ENCODE data around the gene TRIM2. TPM values are rescaled to one million over a fixed set of nuclear protein-coding genes. Genes with fewer than 3 reads are reported as not detected.

TRIM2 gene
- total RNA-seq, 4 donors from 2014 or later, result 10.9 to 45.4 (median 29.2) TPM

DNA sequence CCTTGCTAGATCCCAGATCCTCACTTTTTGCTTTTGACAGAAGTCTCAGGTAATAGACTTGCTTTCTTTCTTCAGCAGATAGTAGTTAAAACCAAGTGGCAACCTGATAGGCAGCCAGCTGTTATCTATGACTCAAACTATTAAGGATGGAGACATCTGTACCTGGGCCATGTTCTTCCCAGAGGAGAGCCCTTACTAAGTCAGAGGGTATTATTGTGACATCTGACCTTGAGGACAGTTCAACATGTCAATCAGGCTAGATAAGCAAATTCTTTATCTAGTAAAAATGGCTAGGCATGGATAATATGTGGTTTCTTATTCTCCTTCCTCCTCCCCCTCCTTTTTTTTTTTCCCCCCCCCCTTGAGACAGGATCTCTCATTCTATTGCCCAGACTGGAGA, 39.2 kb downstream of the TRIM2 start:
- H3K4me3 ChIP-seq (ENCODE audit: low read depth, poor library complexity, severe bottlenecking), result no peak overlapping the region
- intact Hi-C loops (cut with DNase I; ENCODE audit: low total_unique reads), result no loop called here
- TF ChIP-seq POLR2A (IDR thresholded peaks at IDR 0.05) (no peak), CTCF (IDR thresholded peaks at IDR 0.05) (no peak)
- DNase-seq (ENCODE audit: low spot score in 2 of 2), result no peak

DNA sequence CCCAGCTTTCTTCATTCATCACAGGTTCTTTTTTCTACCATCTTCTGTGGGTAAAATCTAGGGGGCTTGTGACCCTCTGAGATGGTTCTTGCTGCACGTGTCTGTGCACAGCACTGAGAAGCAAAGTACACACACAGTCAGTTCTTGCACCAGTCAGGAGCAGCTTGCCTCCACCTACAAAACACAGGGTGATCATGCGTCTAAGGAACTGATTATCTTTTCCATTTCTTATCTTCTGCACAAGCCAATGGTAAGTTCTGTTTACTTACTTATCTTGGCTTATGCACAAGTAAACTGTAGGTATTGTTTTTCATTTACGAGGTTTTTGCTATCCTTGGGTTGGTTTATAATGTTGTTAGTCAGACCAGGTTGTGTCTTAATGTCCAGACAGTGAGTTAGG, 40.7 kb downstream of the TRIM2 start:
- TF ChIP-seq POLR2A (IDR thresholded peaks at IDR 0.05) (no peak), CTCF (IDR thresholded peaks at IDR 0.05) (no peak)
- 88 to 94% methylated on average over 3 of the region's 3 CpGs for WGBS, 2 donors
- no peak overlapping the region for H3K4me3 ChIP-seq (ENCODE audit: low read depth, poor library complexity, severe bottlenecking)
- intact Hi-C loops (cut with DNase I; ENCODE audit: low total_unique reads), result no loop called here
- no peak for DNase-seq (ENCODE audit: low spot score in 2 of 2)

DNA sequence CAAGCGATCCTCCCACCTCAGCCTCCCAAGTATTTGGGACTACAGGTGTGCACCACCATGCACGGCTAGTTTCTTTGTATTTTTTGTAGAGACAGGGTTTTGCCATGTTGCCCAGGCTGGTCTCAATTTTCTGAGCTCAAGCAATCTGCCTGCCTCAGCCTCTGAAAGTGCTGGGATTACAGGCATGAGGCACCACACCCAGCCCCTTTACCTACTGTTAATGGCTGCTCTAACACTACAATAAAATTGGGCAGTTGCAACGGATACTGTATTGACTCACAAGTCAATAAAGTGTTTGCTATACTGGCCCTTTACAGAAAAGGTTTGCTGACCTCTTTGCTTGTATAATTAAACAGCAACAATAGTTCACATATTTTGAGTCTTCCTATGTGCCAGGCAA, 41.5 kb downstream of the TRIM2 start:
- no peak overlapping the region for H3K4me3 ChIP-seq (ENCODE audit: low read depth, poor library complexity, severe bottlenecking)
- TF ChIP-seq CTCF (IDR thresholded peaks at IDR 0.05), result no peak
- peak in 1 of 2 donors; percentile 42 for DNase-seq (ENCODE audit: low spot score in 2 of 2)
- intact Hi-C loops (cut with DNase I; ENCODE audit: low total_unique reads), result no loop called here
- WGBS, 2 donors, result 90 to 98% methylated on average over 3 of the region's 3 CpGs

GRCh38 chr4:153246446-153247115, 42.3 kb downstream of the TRIM2 start:
- intact Hi-C loops (cut with DNase I; ENCODE audit: low total_unique reads), result no loop called here
- DNase-seq (ENCODE audit: low spot score in 2 of 2), result peak in 1 of 2 donors; percentile 74
- H3K4me3 ChIP-seq (ENCODE audit: low read depth, poor library complexity, severe bottlenecking), result no peak overlapping the region
- TF ChIP-seq POLR2A (IDR thresholded peaks at IDR 0.05), result no peak
- no peak for TF ChIP-seq CTCF (IDR thresholded peaks at IDR 0.05)
- 73 to 74% methylated on average over 7 of the region's 7 CpGs for WGBS, 2 donors

DNA sequence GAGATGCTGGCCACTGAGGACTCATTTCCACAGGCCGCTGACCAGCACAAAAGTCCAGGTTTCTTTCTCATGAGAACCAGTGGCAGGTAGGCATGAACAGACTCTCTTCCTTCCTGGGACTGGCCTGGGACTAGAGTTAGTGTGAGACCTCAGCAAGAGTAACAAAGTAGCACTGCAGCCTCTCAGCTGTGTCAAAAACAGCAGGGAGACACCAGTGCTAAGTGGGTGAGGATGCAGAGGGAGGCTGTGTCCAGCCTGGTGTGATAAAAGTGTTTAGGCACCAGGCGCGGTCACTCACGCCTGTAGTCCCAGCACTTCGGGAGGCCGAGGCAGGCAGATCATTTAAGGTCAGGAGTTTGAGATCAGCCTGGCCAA, 42.9 kb downstream of the TRIM2 start:
- TF ChIP-seq CTCF (IDR thresholded peaks at IDR 0.05) (no peak), POLR2A (IDR thresholded peaks at IDR 0.05) (no peak)
- intact Hi-C loops (cut with DNase I; ENCODE audit: low total_unique reads), result no loop called here

GRCh38 chr4:153248641-153249198, 44.5 kb downstream of the TRIM2 start:
- DNase-seq (ENCODE audit: low spot score in 2 of 2), result peak in 1 of 2 donors; percentile 84
- no peak for TF ChIP-seq CTCF (IDR thresholded peaks at IDR 0.05)
- 17 to 20% methylated on average over 14 of the region's 14 CpGs for WGBS, 2 donors
- intact Hi-C loops (cut with DNase I; ENCODE audit: low total_unique reads), result no loop called here
- peak overlapping the region; percentile 27 for H3K4me3 ChIP-seq (ENCODE audit: low read depth, poor library complexity, severe bottlenecking)

More for the DNA sequence above, 42.9 kb downstream of the TRIM2 start:
- H3K4me3 ChIP-seq (ENCODE audit: low read depth, poor library complexity, severe bottlenecking), result no peak overlapping the region
- DNase-seq (ENCODE audit: low spot score in 2 of 2), result peak in 1 of 2 donors; percentile 71
- WGBS, 2 donors, result 94 to 95% methylated on average over 6 of the region's 6 CpGs

Data from lower leg skin (tissue), 4 donors.